ENCODE measurements around the gene UBE2E2. TPM values are rescaled to one million over a fixed set of nuclear protein-coding genes. Genes with fewer than 3 reads are reported as not detected.

Gene UBE2E2
- total RNA-seq, 4 donors from 2014 or later = 26.5 to 44.0 (median 37.0) TPM

DNA sequence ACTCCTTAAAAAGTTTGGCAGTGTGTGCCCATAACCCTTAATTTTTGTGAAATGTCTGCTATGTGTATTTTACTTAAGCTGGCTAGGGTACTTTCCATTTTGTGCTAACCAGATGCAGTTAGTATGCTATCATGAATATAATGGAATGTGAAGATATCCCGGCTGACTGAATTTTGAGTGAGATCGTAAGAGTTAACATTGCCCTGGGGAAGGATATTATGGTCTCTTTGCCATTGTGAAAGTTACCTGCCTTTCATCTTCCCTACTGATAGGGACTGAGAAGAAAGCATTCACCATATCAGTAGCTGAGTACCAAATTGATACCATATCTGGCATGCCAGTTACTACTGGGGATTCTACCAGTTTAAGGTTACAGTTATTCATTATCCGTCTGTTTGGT, 243.2 kb downstream of the UBE2E2 start:
- no peak for DNase-seq
- 96% methylated on average over 3 of the region's 3 CpGs for WGBS, 2 donors
- no peak overlapping the region for H3K27ac ChIP-seq
- no peak overlapping the region for H3K4me3 ChIP-seq
- H3K4me1 ChIP-seq = no peaks in the 10 kb centered on the region
- intact Hi-C loops (cut with DNase I) = no loop called here
- no peaks in the 10 kb centered on the region for H3K36me3 ChIP-seq
- no peaks in the 10 kb centered on the region for H3K27me3 ChIP-seq
- no peak for TF ChIP-seq CTCF (IDR thresholded peaks at IDR 0.05)
- TF ChIP-seq POLR2A (IDR thresholded peaks at IDR 0.05) = no peak
- H3K9me3 ChIP-seq = no peaks in the 10 kb centered on the region

GRCh38 chr3:23448998-23449537, 245.9 kb downstream of the UBE2E2 start:
- Histone ChIP-seq H3K9me3 (no peaks in the 10 kb centered on the region), H3K27me3 (no peaks in the 10 kb centered on the region), H3K4me1 (no peaks in the 10 kb centered on the region), H3K4me3 (no peak overlapping the region), H3K27ac (no peak overlapping the region), H3K36me3 (no peaks in the 10 kb centered on the region)
- TF ChIP-seq POLR2A (IDR thresholded peaks at IDR 0.05) (no peak), CTCF (IDR thresholded peaks at IDR 0.05) (no peak)
- no peak for DNase-seq
- 79 to 82% methylated on average over 2 of the region's 2 CpGs for WGBS, 2 donors
- intact Hi-C loops (cut with DNase I) = no loop called here

DNA sequence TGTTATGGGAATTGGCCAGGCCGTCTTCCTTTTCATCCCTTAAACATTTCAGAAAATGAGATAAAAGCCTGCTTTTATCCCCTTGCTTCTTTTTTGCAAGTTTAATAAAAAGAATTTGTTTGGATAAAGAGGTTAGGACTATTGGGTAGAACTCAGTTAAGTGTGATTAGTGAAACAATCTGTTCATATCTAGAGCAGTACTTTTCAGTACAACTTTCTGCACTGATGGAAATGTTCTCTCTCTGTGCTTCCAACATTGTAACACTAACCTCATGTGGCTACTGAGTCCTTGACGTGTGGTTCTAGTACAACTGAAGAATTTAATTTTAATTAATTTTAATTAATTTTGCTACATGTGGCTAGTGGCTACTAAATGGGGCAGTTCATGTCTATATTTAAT, 246.9 kb downstream of the UBE2E2 start:
- DNase-seq = no peak
- no peak overlapping the region for H3K27ac ChIP-seq
- H3K4me3 ChIP-seq = no peak overlapping the region
- peaks cover 0 to 9% (median 8%) of the 10 kb centered on the region in 3 donors for H3K4me1 ChIP-seq
- intact Hi-C loops (cut with DNase I) = no loop called here
- H3K9me3 ChIP-seq = no peaks in the 10 kb centered on the region
- H3K36me3 ChIP-seq = no peaks in the 10 kb centered on the region
- 79 to 87% methylated on average over 2 of the region's 2 CpGs for WGBS, 2 donors
- no peak for TF ChIP-seq POLR2A (IDR thresholded peaks at IDR 0.05)
- no peak for TF ChIP-seq CTCF (IDR thresholded peaks at IDR 0.05)
- H3K27me3 ChIP-seq = no peaks in the 10 kb centered on the region

DNA sequence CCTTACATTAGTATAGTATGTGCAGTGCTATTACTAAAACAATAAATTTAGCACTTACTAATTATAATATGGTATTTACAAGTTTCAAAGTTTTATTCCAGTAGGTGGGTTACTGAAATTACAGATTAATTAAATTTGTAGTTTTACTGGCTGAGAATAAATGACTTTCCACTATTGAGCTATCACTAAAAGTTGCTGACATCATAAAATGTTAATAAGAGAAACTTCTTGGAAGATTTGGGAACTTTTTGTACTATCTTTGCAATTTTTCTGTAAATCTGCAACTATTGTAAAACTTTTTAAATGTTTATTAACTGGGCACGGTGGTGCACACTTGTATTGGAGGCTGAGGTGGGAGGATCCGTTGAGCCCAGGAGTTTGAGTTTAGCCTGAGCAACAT, 247.7 kb downstream of the UBE2E2 start:
- no peaks in the 10 kb centered on the region for H3K27me3 ChIP-seq
- no peaks in the 10 kb centered on the region for H3K36me3 ChIP-seq
- 94 to 95% methylated on average over 2 of the region's 2 CpGs for WGBS, 2 donors
- H3K4me3 ChIP-seq = no peak overlapping the region
- intact Hi-C loops (cut with DNase I) = no loop called here
- H3K9me3 ChIP-seq = no peaks in the 10 kb centered on the region
- TF ChIP-seq CTCF (IDR thresholded peaks at IDR 0.05) (no peak), POLR2A (IDR thresholded peaks at IDR 0.05) (no peak)
- no peak overlapping the region for H3K27ac ChIP-seq
- no peak for DNase-seq
- peaks cover 0 to 16% (median 16%) of the 10 kb centered on the region in 3 donors for H3K4me1 ChIP-seq

GRCh38 chr3:23452408-23452807, 249.3 kb downstream of the UBE2E2 start:
- DNase-seq = no peak
- TF ChIP-seq POLR2A (IDR thresholded peaks at IDR 0.05) = no peak
- no peak for TF ChIP-seq CTCF (IDR thresholded peaks at IDR 0.05)
- 92 to 93% methylated on average over 1 of the region's 1 CpG for WGBS, 2 donors

More at GRCh38 chr3:23452408-23452807, 249.3 kb downstream of the UBE2E2 start:
- Histone ChIP-seq H3K27me3 (no peaks in the 10 kb centered on the region), H3K4me1 (peaks cover 0 to 20% (median 16%) of the 10 kb centered on the region in 3 donors), H3K4me3 (no peak overlapping the region), H3K27ac (no peak overlapping the region), H3K9me3 (no peaks in the 10 kb centered on the region), H3K36me3 (no peaks in the 10 kb centered on the region)
- intact Hi-C loops (cut with DNase I) = no loop called here

All from esophagus squamous epithelium (tissue), 5 donors.